ENCODE data around the gene LRPPRC.
"Not testable (repeated sequence)": the region's sequence is repeated elsewhere in the genome, so short reads cannot be mapped to it uniquely, and the experiment has no call there.

Gene LRPPRC

GRCh38 chr2:43977677-43978375, 18.0 kb downstream of the LRPPRC start:
- DNase-seq (ENCODE audit: low read depth) = no peak

- no peak for DNase-seq (ENCODE audit: low read depth)
Measured at GRCh38 chr2:43960921-43961320, 34.9 kb downstream of the LRPPRC start.

- no peak for DNase-seq (ENCODE audit: low read depth)
Measured at GRCh38 chr2:43958397-43959275, 37.2 kb downstream of the LRPPRC start.

GRCh38 chr2:43950383-43951008, 45.3 kb downstream of the LRPPRC start:
- peak; percentile 63 for DNase-seq (ENCODE audit: low read depth)

GRCh38 chr2:43948370-43948769, 47.4 kb downstream of the LRPPRC start:
- DNase-seq (ENCODE audit: low read depth) = no peak

- DNase-seq (ENCODE audit: low read depth) = no peak
Measured at GRCh38 chr2:43946685-43947084, 49.1 kb downstream of the LRPPRC start.

- no peak for DNase-seq (ENCODE audit: low read depth)
Measured at GRCh38 chr2:43945439-43945838, 50.4 kb downstream of the LRPPRC start.

GRCh38 chr2:43944915-43945314, 50.9 kb downstream of the LRPPRC start:
- no peak for DNase-seq (ENCODE audit: low read depth)

- DNase-seq (ENCODE audit: low read depth) = no peak
Measured at GRCh38 chr2:43943809-43944452, 51.9 kb downstream of the LRPPRC start.

- no peak for DNase-seq (ENCODE audit: low read depth)
Measured at GRCh38 chr2:43943323-43943722, 52.5 kb downstream of the LRPPRC start.

GRCh38 chr2:43942881-43943280, 52.9 kb downstream of the LRPPRC start:
- DNase-seq (ENCODE audit: low read depth) = no peak

- DNase-seq (ENCODE audit: low read depth) = no peak
Measured at GRCh38 chr2:43941966-43942365, 53.8 kb downstream of the LRPPRC start.

- DNase-seq (ENCODE audit: low read depth) = no peak
Measured at GRCh38 chr2:43941359-43941758, 54.4 kb downstream of the LRPPRC start.

- DNase-seq (ENCODE audit: low read depth) = no peak
Measured at GRCh38 chr2:43939695-43940256, 56.0 kb downstream of the LRPPRC start.

- DNase-seq (ENCODE audit: low read depth) = no peak
Measured at GRCh38 chr2:43937269-43937820, 58.4 kb downstream of the LRPPRC start.

- peak; percentile 16 for DNase-seq (ENCODE audit: low read depth)
Measured at GRCh38 chr2:43934567-43934966, 61.2 kb downstream of the LRPPRC start.

GRCh38 chr2:43931293-43931692, 64.5 kb downstream of the LRPPRC start:
- no peak for DNase-seq (ENCODE audit: low read depth)

GRCh38 chr2:43927442-43927841, 68.3 kb downstream of the LRPPRC start:
- DNase-seq (ENCODE audit: low read depth) = no peak

GRCh38 chr2:43925431-43925830, 70.4 kb downstream of the LRPPRC start:
- DNase-seq (ENCODE audit: low read depth) = no peak

GRCh38 chr2:43924463-43924862, 71.3 kb downstream of the LRPPRC start:
- no peak for DNase-seq (ENCODE audit: low read depth)

GRCh38 chr2:43911136-43911790, 84.5 kb downstream of the LRPPRC start:
- DNase-seq (ENCODE audit: low read depth) = not testable (repeated sequence)

All from ELR (cell line).